NCI-H82 treated with DMSO at 0.1 percent for 48 hours (cell line): ENCODE results near the gene NPC2.
"Not testable (repeated sequence)": the region's sequence is repeated elsewhere in the genome, so short reads cannot be mapped to it uniquely, and the experiment has no call there.

Source experiments
- DNase-seq: peaks from one replicate; lab custom pipeline; 2025; ENCODE audit not compliant: unreplicated experiment; lab: John Stamatoyannopoulos, UW

NPC2 gene

DNA sequence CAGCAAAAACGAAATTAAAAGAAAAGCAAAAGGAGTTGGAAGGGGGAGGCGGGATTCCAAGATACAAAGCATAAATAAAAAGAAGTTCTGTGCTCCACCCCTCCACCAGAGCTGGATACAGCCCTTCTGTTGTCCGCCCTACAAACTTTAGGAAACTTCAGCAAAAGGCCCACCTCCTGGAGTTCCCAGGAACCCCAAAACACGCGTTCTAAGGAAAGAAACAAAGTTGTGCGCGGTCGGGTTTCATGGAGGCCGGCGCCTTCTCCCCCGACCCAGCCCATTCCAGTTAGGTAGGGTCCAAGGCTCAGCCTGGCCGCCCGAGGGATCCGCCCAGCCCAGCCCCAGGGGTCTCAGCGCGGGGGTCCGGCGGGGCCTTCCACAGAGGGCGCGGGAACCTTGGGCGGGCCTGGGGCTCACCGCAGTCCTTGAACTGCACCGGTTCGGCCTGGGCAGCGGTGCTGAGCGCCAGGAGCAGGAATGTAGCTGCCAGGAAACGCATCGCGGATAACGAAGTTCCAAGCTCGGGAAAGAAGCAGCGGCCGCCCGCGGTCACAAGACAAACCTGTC lies at the start of gene NPC2:
Gene NPC2 (minus strand): TSS at position 530 of the 567 bp plus-strand sequence. CDS start 31 bp downstream, at position 499.
- no peak for DNase-seq

DNA sequence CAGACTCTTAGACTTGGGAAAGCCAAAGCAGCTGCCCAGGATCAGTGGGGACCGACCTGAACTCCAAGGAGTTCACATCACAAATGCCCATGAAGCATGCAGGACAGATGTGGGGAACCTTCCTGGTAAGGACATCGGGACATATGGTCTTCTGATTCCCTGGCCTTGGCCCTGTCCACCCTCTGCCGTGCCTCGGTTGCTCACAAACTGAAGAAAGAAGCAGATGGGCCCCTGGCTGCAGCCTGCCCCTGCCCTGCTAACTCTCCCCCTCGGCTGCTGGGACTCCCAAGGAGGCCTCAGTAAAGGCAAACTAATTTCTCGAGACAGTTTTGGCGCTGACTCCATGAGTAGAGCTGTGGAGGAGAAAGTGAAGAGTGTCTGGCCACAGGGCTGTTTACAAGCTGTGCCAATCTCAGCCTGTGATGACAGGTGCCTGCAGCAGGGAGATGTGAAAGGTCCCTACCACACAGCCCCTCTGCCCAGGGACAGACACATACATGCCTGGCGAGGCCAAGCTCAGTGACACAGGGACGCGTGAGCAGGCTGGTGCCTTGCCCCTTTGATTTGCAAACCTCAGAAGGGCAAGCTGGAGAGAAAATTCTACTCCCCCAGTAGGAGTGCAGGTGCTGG lies 49.1 kb upstream of the NPC2 start:
- no peak for DNase-seq

GRCh38 chr14:74541225-74541624 lies 48.1 kb upstream of the NPC2 start:
- no peak for DNase-seq

DNA sequence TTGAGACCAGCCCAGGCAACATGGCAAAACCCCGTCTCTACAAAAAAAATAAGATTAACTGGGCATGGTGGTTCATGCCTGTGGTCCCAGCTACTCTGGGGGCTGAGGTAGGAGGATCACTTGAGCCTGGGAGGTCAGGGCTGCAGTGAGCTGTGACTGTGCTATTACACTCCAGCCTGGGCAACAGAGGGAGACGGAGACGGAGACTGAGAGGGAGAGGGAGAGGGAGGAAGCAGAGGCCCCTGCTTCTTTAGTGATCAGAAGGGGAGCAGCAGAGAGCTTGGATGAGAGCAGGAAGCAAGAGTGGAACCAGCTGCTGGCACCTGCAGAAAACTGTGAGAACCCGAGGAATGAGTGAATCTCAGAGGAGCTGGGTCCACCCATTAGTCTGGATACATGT lies 46.4 kb upstream of the NPC2 start:
- no peak for DNase-seq

- DNase-seq = no peak
Observed at GRCh38 chr14:74538411-74539391, 45.6 kb upstream of the NPC2 start.

DNA sequence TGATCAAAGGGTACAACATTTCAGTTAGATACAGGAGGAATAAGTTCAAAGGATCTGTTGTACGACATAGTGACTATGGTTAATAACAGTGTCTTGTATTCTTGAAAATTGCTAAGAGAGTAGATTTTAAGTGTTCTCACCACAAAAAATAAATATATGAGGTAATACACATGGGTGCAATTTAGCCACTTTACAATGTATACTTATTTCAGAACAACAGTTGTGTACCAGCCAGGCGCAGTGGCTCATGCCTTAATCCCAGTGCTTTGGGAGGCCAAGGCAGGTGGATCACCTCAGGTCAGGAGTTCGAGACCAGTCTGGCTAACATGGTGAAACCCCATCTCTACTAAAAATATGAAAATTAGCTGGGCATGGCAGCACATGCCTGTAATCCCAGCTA lies 43.2 kb upstream of the NPC2 start:
- DNase-seq = not testable (repeated sequence)

DNA sequence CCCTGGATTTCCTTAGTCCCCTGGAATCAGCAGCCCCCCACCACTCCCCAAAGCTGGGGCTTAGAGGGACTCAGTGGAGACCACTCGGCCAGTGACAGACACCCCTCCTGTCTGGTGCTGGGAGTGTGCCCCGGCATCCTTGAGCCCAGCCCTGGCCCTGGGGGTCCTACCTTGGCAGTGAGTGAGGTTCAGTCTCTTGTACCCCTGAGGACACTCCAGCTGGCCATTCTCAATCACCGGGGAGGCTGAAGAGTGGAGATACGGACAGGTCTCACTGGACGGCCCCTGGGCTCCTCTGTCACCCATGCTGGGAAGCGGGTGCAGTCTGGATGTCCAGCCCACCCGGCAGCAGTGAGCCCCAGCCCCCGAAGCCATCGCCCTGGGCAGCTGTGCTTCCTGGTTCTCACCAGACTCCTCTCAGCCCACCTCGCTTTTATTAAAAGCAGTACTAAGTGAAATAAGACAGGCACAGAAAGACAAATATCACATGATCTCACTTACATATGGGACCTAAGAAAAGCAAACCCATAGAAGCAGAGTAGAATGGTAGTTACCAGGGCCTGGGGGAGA lies 42.7 kb upstream of the NPC2 start:
- DNase-seq = no peak

DNA sequence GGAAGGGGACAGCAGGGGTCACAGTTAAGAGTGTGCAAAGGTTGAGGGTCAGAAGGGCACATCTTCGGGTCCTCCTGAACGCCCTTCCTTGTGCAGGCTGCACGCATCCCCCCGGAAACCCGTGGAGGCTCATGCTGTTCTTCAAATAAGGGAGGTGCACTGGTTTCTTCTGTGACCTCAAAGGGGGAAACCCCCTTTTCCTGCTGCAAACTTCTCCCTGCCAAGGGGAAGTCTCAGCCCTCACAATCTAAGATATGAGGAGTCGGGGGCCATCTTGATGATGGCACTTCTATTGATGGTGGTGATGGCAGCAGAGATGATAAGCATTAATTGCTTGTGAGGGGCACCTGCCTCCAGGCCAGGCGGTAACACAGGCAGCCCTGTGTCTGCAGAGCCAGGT lies 40.5 kb upstream of the NPC2 start:
- no peak for DNase-seq

DNA sequence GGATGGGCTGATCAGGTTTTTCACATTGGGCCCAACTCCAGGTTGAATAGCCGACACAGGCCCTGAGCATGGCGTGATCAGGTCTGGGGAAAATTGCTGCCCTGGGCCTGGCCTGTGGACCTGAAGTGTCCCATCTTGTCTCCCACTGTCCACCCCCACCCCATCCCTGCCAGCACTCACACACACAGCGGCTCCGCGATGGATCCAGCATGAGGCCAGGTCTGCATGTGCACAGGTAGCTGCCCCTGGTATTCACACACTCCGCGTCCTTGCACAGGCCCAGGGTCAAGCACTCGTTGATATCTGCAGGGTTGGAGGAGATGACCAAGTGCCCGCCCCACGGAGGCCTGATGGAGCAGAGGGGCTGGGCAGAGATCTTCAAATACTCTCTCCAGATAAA lies 39.1 kb upstream of the NPC2 start:
- DNase-seq = no peak

DNA sequence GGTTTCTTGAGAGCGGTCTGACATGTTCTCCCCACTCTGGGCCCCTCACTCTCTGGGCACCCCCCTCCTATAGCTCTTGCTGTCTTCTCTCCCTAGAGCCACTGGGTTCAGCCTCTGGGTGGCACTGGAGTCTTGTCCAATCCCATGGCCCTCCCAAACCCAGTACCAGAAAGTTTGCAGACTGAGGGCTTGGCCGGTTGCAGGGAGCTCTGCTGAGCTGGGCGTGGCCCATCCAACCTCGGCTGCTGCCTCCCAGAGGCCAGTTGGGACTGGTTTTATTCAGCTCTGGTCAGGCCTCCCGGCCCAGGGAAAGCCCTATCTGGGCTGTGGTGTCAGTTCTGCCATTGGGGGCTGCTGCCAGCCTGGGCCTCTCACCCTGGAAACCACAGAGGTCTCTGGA lies 38.4 kb upstream of the NPC2 start:
- DNase-seq = no peak

- no peak for DNase-seq
Observed at GRCh38 chr14:74531006-74531405, 37.9 kb upstream of the NPC2 start.

DNA sequence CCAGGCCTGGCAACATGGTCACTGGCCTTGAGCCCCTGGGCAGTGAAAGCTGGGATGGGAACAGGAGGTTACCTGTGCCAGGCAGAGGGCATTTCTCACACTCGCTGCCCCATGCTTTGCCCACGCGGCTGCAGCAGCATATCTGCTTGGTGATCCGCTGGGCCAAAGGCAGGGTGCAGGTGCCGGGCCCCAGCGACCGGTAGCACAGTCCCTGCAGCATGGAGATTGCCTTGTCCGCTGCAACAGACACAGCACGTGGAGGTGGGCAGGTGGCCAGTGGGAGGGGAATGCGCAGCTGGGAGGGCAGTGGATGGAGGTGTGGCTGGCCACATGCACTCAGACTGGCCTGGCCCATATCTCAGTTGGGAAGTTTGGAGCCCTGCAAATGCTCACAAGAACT lies 35.8 kb upstream of the NPC2 start:
- no peak for DNase-seq

- DNase-seq = no peak
Observed at GRCh38 chr14:74528406-74528805, 35.3 kb upstream of the NPC2 start.

DNA sequence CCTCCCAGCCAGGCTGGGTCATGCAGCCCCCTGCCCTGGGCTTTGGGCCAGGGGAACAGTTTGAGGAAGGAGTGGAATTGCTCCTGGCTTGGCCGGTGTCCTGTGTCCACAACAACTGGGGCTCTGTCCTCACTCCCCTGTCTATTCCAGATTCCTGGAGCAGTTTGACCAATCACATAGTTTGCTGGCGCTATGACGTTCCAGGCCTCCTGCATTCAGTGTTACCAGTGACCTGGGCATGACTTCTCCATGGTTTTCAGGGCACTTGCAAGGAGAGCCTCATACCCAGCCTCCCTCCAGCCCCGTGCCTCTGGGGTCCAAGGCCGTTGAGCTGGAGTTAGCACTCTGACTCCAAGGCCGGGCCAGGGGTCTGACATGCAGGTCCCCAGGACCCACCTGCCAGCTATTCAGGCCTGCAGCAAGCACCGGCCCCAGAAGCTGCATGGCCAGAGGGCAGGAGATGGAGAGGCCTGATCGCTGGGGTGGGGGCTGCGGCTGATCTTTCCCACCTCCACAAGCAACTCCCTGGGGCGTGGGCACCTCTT lies 34.7 kb upstream of the NPC2 start:
- no peak for DNase-seq

- no peak for DNase-seq
Observed at GRCh38 chr14:74526854-74527585, 33.9 kb upstream of the NPC2 start.

DNA sequence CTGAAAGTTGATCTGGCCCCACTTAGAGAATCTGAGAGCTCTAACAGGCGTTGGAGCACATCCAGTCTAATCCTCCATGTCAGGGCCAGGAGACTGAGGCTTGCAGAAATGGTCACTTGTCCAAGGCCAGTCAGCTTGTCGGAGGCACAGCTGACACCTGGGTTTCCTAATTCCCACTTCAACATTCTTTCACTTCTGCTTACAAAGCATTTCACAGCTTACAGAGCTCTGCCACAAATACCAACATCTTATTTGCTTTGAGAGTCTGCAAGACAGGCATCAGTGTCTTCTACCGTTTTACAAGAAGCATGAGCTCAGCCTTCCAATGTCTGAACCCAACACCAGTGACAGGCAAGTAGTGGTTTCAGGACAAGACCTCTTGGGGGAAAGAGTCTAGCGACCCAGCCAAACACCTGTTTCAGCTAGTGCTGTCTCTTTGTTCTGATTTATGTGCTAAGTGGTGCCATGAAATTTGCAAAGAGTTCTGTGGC lies 32.3 kb upstream of the NPC2 start:
- no peak for DNase-seq

DNA sequence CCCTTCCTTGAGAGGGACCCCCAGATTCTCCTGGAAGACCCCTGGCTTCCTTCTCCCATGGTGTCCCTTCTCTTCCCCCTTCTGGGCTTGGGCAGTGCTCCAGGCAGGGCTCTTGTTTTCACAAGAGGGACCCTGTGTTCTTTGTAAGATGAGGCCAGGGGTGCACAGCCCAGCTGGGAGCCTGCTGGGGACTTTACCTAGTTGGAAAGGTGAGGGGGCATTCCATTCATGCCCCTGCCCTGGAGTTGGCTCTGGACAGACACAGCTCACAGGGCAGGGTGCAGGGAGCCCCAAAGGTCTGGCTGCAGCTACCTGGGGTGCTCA lies 31.7 kb upstream of the NPC2 start:
- DNase-seq = no peak

GRCh38 chr14:74524076-74524811 lies 31.1 kb upstream of the NPC2 start:
- no peak for DNase-seq

DNA sequence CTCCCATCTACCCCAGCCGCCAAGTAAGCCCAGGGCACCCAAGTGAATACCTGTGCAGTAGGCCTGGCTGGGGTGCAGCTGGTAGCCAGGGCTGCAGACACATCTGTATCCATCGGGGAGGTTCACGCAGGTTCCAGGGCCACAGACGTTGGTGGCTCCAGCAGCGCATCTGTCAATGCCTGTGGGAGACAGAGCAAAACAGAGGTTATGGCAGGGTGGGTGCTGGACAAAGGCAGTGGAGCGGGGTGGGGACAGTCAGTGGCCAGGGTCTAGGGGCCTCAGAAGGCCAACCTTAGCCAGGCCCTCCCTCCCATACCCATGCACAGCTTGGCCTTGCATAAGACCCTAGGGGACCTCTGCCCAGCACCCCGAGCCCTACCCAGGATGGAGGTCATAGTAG lies 29.6 kb upstream of the NPC2 start:
- no peak for DNase-seq

DNA sequence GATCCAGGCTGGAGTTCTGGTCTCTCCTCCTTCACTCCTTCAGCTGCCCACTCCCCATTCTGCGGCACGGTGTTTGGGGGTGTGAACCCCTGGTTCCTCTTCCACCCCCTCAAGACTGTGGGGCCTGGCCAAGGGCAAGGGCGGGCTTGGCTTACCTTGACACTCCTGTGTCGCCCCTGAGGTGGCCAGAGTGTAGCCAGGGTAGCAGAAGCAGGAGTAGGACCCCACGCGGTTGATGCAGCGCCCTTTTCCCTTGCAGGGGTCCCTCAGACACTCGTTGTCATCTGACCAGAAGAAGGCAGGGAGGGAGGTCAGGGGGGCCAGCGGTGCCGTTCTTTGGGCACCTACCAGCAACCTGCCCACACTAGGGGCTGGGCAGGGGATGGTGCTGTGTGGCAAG lies 28.7 kb upstream of the NPC2 start:
- DNase-seq = no peak
